RWPE2 (cell line): ENCODE measurements around the gene ODF4.
A peak's percentile ranks its signal among the peaks of the same experiment; 100 is the strongest.

Experiments
- ATAC-seq: fragments of 200-7000 bp; cut with Tn5 transposase; 3 replicates; pipeline ENCODE4 v1.9.1; 2021; ENCODE audit warnings: low read depth
- DNase-seq: peaks from one replicate; pipeline ENCODE4 v3.0.0-alpha.2; 2020; ENCODE audit warnings: low spot score
- H3K27ac ChIP-seq: fragments of 450-650 bp; 2 replicates; pipeline ENCODE4 v1.5.1; 2017; ENCODE audit warnings: mild to moderate bottlenecking; ENCODE audit not compliant: poor library complexity, severe bottlenecking
- H3K27me3 ChIP-seq: fragments of 250-450 bp; sonication (Bioruptor Pico); 2 replicates; pipeline ENCODE4 v1.5.1; 2021; ENCODE audit warnings: mild to moderate bottlenecking, moderate library complexity; ENCODE audit not compliant: insufficient read depth, poor library complexity, severe bottlenecking
- H3K36me3 ChIP-seq: fragments of 250-450 bp; sonication (Bioruptor Pico); 2 replicates; pipeline ENCODE4 v1.5.1; 2020; ENCODE audit warnings: low read depth, mild to moderate bottlenecking, moderate library complexity
- H3K4me1 ChIP-seq: fragments of 250-450 bp; sonication (Bioruptor Pico); 2 replicates; pipeline ENCODE4 v1.5.1; 2021; ENCODE audit warnings: mild to moderate bottlenecking, moderate library complexity; ENCODE audit not compliant: insufficient read depth, poor library complexity, severe bottlenecking
- H3K4me3 ChIP-seq: fragments of 250-450 bp; sonication (Bioruptor Pico); 2 replicates; pipeline ENCODE4 v1.5.1; 2021; ENCODE audit warnings: mild to moderate bottlenecking, moderate library complexity; ENCODE audit not compliant: severe bottlenecking
- H3K9me3 ChIP-seq: fragments of 250-450 bp; sonication (Bioruptor Pico); 2 replicates; pipeline ENCODE4 v1.5.1; 2021; ENCODE audit warnings: mild to moderate bottlenecking, moderate library complexity; ENCODE audit not compliant: severe bottlenecking
- CTCF ChIP-seq: fragments of 450-650 bp; IDR thresholded peaks from one replicate; pipeline ENCODE4 v1.5.1; 2017; ENCODE audit warnings: mild to moderate bottlenecking, moderate library complexity; ENCODE audit not compliant: poor library complexity, severe bottlenecking

ODF4 gene

DNA sequence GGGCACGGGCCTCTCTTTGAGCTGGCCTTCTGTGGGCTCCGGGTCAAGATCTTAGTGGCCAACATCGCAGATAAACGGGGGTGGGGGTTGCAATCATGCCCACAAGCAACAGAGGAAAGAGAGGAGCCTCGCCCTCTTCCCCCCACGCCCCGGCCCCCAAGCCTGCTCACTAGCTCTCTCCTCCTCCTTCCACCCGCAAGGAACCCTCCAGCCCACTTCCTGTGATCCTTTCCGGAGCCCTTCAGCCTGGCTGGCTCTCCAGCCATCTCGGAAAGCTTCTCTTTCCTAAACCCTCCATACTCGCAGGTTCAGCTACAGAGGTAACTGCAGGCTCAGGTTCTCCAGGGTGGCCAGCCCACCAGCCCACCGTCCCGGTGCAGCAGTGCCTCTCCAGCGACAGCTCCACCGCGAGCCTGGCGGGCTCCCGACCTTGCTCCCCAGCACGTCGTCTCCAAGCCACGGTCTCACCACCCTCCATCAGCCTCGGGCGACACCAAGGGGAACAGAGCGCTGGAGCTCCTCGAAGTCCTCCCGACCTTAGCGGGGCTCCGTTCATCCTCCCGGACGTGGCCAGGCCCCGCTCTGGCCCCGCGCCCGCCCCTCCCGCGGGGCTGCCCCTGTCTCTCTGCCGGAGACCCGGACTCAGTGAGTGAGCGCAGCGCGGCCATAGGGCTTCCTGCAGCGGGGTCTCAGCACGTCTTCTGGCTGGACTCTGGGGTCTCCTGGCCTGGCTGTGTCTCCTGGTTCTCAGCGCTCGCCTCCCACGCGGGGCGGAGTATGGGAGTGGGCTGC, 12.9 kb upstream of the ODF4 start:
- Histone ChIP-seq H3K27me3 (no peaks in the 10 kb centered on the region), H3K27ac (no peak overlapping the region), H3K9me3 (no peaks in the 10 kb centered on the region), H3K36me3 (no peaks in the 10 kb centered on the region), H3K4me1 (no peaks in the 10 kb centered on the region), H3K4me3 (no peak overlapping the region)
- TF ChIP-seq CTCF: no peak
- ATAC-seq (peak; percentile 45), DNase-seq (no peak)

DNA sequence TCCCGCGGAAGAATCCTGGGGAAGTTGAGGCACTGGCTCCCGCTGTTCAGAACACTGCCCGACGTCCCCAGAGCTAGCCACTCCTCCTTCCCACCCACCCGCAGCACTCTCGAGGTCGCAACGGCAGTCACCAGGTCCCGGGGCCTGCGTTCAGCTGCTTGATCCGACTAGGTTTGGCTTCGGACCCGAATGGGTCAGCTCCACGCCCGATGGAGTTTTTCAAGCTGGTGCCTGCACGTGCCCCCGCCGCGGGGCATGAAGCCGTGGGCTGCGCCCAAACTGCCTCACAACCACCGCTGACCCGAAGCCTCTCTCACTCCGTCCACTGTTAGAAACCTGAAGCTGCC, 12.4 kb upstream of the ODF4 start:
- Histone ChIP-seq H3K27me3 (no peaks in the 10 kb centered on the region), H3K27ac (no peak overlapping the region), H3K4me3 (no peak overlapping the region), H3K36me3 (no peaks in the 10 kb centered on the region), H3K4me1 (no peaks in the 10 kb centered on the region), H3K9me3 (no peaks in the 10 kb centered on the region)
- ATAC-seq (no peak), DNase-seq (no peak)
- TF ChIP-seq CTCF: no peak

DNA sequence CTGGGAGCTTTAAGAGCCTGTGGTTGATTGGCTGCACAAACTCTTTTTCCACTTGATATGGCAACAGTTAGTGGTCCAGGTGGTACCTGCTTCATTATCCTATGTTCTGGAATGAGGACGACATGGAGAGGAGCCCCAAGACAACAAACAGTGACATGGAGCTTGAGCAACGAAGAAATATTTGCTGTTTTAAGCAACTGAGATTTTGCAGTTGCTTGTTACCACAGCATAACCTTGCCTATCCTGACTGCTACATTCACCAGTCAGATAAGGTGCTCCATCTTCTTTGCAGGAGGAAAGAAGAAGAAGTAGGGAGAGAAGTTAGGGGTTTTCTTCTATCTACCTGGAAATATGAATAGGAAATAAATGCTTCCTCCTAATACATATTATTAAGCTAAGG, 7.5 kb upstream of the ODF4 start:
- Histone ChIP-seq H3K27me3 (no peaks in the 10 kb centered on the region), H3K9me3 (no peaks in the 10 kb centered on the region), H3K4me3 (no peak overlapping the region), H3K36me3 (no peaks in the 10 kb centered on the region), H3K27ac (no peak overlapping the region), H3K4me1 (no peaks in the 10 kb centered on the region)
- ATAC-seq (no peak), DNase-seq (no peak)
- no peak for TF ChIP-seq CTCF

- H3K36me3 ChIP-seq: no peaks in the 10 kb centered on the region
These were observed 7.0 kb upstream of the ODF4 start for GRCh38 chr17:8332688-8333087.

More at GRCh38 chr17:8332688-8333087, 7.0 kb upstream of the ODF4 start:
- DNase-seq: no peak
- no peak overlapping the region for H3K27ac ChIP-seq
- H3K4me3 ChIP-seq: no peak overlapping the region
- H3K4me1 ChIP-seq: no peaks in the 10 kb centered on the region
- TF ChIP-seq CTCF: no peak
- no peak for ATAC-seq
- H3K27me3 ChIP-seq: no peaks in the 10 kb centered on the region
- H3K9me3 ChIP-seq: no peaks in the 10 kb centered on the region
